HG03175 (cell line): ENCODE data around the gene ITM2A.

ENCODE experiments used
- ATAC-seq: cut with Tn5 transposase; IDR thresholded peaks from one replicate; pipeline ENCODE4 v1.9.1; 2021; ENCODE audit warnings: mild to moderate bottlenecking, moderate library complexity; ENCODE audit not compliant: unreplicated experiment

ITM2A gene

DNA sequence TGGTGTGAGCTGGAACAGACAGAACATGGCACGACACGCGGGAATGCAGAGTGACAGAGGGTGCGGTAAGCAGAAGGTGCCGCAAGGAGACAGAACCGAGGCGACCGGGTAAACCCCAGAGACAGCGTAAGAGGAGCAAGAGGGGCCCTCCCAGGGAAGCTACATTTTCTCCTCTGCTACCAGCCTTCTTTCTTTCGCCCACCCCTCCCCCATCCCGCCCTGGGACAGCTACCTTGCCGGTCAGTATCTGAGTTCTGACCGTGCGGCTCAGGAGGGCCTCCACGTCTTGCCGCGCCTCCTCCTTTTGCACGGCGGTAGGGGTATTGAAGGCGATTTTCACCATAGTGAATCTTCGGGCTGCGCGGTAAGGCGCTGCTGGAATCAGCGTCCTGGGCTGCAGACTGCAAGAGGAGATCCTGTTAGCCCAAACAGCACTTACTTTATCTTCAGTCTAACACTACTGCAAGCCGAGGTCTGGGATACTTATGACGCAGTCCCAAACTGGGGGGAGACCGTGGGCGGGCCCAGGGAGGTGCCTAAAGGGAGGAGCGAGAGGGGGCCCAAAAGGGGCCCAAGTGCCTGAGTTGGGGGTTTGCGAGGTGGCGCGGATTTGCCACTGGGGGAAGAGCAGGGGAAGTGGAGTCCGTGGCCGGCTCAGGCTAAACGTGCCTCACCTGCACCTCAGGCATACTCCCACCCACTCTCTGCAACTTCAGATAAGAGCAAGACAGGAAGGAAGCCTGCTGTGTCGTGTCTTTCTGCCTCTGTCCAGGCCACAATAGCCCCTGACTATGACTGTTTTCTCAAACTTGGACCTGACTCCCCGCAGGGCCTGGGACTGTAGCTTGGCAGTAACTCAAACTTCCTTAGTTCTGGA is at the start of gene ITM2A:
Gene ITM2A (minus strand): TSS at position 462 of the 877 bp plus-strand sequence. CDS start 119 bp downstream, at position 343.
- ATAC-seq, result peak; percentile 79

GRCh38 chrX:79415056-79415455 is 47.9 kb upstream of the ITM2A start:
- no peak for ATAC-seq

DNA sequence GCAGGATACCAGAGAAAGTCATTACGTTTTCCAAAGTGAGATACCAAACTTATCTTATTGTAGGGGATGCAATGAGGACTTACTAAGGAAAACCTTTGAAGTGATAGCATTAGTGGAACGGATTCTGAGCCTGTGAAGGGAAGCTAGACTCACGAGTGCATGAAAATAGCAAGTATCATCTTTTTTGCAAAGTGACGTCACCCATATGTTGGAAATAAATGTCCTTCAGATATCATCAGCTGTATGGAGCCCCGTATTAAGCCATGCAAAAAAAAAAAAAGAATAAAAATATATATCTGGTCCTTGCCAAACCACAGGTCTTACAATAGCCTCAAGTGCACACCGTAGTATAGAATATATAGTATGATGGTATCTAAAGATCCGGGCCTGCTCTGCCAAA is 46.8 kb upstream of the ITM2A start:
- no peak for ATAC-seq

- ATAC-seq, result no peak
Observed at GRCh38 chrX:79412972-79413371, 45.8 kb upstream of the ITM2A start.

DNA sequence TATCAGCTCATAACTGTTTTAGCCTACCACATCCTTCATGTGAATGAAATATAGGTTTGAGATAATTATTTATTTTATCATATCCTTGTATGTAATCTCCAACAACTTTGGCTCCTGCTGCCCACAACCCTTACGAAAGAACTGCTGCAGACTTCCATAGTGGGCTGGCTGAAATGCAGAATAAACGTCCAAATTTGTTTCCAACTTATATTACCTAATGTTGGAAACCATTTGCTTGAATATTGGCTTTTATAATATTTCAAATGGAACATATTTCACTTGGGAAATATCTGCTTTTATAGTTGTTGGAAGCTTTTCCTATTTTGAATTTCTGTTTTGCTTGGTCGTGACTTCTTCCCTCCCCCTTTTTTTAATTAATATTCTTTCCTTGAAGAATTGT is 45.0 kb upstream of the ITM2A start:
- no peak for ATAC-seq

DNA sequence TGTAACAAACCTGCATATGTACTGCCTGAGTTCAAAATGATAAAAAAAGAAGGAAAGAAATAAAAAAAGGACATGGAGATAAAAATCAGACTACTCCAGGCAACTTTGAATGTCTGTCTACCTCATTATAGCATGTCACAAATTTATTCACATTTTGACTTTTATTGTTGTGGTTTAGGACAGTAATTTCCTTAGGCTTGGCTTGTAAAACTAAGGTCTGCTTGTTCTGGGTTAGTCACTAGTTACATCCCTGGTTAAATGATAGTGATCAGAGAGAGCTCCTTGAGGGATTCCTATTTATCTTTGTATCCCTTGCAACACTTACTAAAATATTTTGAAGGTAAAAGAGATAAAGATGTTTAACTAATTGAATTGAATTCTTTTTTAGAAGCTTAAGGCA is 42.5 kb upstream of the ITM2A start:
- no peak for ATAC-seq

DNA sequence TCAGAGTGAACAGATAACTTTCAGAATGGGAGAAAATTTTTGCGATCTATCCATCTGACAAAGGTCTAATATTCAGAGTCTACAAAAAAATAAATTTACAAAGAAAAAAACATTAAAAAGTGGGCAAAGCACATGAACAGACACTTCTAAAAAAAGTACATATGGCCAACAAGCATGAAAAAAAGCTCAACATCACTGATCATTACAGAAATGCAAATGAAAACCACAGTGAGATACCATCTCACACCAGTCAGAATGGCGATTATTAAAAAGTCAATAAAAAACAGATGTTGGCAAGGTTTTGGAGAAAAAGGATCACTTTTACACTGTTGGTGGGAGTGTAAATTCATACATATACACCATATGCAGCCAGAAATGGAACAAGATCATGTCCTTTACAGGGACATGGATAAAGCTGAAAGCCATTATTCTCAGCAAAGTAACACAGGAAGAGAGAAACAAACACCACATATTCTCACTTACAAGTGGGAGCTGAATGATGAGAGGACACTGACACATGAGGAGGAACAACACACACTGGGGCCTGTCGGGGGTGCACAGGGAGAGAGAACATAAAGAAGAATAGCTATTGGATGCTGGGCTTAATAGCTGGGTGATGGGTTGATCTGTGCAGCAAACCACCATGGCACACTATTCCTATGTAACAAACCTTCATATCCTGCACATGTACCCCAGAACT is 41.6 kb upstream of the ITM2A start:
- no peak for ATAC-seq

- no peak for ATAC-seq
Observed at GRCh38 chrX:79400623-79401022, 33.5 kb upstream of the ITM2A start.

GRCh38 chrX:79375340-79375739 is 8.2 kb upstream of the ITM2A start:
- ATAC-seq, result no peak

GRCh38 chrX:79371640-79372039 is 4.5 kb upstream of the ITM2A start:
- ATAC-seq, result no peak

GRCh38 chrX:79371101-79371500 is 4.0 kb upstream of the ITM2A start:
- ATAC-seq, result no peak

DNA sequence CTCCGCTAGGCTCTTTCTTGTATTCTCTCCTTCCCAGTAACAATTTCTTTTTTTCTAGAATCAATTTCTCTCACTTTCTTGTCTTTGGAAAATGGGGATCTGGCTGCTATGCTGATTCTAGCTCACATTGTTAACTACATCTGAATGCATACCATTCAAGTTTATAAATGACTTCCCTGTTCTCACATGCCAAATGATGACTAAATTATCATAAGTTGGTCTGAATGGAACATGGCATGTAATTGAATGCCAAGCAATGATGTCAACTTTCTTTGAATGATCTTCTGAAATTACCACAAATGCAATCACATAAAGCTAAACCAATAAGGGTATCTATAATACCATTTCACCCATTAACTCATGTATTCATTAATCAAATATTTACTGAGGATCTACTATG is 2.7 kb upstream of the ITM2A start:
- ATAC-seq, result no peak

DNA sequence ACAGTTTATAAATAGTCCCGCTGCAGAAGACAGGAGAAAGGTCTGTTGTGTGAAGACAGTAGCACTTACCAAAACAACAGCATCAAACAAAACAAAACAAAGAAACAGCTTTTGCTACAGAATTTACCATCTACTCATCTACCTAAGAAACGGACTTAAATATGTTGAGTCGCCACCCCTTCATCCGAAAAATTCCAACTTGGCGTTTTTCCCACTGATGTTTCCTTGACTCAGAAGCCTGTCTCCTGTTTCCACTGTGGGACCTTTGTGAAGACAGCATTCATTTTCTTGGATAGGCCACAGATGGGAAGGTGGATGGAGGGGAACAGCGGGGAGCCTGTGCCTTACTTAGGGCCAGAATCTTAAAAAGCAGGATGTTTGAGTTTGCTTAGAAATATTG is 1.3 kb upstream of the ITM2A start:
- ATAC-seq, result no peak

DNA sequence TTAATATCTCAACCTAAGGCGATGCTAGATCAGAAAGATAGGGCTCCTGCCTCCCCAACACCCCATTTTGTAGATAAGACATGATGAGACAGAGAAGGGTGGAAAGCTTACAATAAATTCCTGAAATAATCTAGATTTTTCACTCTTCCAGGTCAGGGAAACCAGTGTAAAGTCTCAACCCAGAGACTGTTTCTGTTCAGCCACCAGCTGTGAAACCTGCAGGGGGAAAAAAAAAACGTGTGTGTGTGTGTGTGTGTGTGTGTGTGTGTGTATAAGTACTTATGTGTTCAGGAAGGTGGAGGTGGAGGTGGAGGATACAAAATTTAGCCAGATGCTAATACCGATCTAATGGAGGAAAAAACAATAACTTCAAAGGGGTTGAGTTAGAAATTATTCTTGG is 773 bp upstream of the ITM2A start:
- ATAC-seq, result no peak

DNA sequence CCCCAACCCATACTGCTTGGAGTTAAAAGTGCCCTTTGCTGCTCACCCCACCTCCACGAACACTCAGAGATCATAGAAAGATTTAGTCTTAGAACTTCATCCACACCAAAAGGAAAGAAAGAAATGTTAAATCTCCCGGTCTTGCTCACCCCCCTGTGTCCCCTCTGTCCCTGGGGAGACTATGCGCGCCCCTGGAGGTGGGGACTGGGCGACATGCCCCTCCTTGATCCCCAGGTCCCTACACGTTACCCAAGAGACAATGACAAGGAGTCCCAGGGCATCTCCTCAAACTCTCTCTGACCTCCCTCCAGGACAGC is 620 bp downstream of the ITM2A start:
- no peak for ATAC-seq

- ATAC-seq, result no peak
Observed at GRCh38 chrX:79365591-79365990, 1.5 kb downstream of the ITM2A start.

DNA sequence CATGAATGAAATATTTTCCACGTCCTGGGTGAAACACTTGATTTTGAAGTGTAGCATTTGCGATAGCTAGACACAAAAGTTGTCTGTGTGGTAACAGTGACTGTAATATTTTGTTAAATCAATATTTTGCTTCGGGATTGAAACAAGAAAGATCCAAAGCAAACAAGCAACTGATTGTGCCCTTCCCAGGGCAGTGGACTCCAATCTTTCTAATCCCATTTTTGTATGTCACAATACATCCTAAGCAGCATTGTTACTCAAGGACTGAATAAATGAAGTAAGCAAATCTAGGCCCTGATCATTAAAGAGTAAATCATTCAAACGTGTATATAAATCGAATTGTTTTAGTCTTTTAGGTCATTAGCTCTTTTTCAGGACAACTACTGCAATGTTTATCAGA is 2.8 kb downstream of the ITM2A start:
- no peak for ATAC-seq

DNA sequence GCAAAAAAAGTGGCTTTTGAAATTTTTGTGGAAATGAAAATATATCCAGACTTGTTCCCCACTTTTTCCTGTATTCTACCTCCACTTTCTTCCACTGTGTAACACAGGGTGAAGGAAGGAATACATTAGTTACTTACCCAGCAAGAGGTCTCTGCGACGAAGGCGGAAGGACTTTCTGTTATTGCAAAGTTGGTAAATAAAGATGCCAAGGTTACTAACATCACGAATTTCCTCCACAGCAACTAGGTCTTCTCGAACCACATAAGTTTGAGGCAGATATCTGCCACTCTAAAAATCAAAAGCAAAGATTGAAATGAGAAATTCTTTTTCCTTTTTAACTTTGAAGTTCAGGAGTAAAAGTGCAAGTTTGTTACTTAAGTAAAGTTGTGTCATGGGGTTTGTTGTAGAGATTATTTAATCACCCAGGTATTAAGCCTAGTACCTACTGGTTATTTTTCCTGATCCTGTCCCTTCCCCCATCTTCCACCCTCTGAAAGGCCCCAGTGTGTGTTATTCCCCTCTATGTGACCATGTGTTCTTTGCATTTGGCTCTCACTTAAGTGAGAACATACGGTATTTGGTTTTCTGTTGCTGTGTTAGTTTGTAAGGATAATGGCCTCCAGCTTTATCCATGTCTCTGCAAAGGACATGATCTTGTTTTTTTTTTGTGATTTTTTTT is 5.8 kb downstream of the ITM2A start:
- no peak for ATAC-seq

DNA sequence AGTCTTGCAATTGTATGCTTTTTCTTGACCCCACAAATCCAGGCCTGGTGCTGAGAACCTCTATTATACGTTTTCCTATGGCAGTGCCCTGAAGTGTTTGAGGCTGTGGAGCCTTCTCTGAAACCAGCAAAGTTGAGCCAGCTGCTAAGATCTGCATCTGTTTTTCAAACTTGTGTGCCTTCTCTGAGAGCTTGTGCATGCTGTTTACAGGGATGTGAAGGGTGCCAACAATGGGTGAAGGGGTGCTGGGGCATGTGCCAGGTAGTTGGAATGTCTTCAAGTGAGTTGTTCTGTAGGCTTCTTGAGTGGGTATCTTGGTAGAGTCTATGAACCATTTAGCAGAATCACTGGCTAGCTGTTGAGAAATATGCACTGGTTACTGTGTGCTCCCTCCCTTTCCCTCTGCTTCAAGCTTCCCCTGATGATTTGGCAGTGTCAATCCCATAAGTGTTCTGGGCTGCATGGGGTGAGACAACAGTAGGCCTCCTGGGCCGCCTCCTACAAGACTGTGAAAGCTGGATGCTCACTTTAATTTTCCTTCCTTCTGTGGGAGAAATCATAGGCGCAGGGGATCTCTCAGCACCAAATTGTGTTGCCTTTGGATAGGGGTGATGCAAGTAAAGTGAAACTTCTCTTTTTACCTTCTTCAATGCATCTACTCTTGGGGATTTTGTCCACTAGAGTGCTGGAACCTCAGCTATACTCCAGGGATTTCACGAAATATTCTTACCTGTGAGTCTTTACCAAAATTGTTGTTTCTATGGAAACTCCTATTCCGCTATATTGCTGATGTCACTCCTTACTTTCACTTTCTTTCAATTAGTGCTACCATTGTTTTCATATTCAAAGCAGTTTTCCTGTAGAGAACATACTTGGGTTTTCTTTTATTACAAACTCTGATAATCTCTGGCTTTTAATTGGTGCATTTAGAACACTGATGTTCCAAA is 30.0 kb downstream of the ITM2A start:
- ATAC-seq, result no peak

GRCh38 chrX:79330022-79330421 is 37.1 kb downstream of the ITM2A start:
- no peak for ATAC-seq
